SIG-M5 treated with dmso at 0.1 percent for 504 hours (cell line): ENCODE data around the gene ACTN2.
A peak's percentile ranks its signal among the peaks of the same experiment; 100 is the strongest.

Experiments
- DNase-seq: peaks from one replicate; lab custom pipeline; 2025; ENCODE audit not compliant: unreplicated experiment; lab: John Stamatoyannopoulos, UW

Gene ACTN2

DNA sequence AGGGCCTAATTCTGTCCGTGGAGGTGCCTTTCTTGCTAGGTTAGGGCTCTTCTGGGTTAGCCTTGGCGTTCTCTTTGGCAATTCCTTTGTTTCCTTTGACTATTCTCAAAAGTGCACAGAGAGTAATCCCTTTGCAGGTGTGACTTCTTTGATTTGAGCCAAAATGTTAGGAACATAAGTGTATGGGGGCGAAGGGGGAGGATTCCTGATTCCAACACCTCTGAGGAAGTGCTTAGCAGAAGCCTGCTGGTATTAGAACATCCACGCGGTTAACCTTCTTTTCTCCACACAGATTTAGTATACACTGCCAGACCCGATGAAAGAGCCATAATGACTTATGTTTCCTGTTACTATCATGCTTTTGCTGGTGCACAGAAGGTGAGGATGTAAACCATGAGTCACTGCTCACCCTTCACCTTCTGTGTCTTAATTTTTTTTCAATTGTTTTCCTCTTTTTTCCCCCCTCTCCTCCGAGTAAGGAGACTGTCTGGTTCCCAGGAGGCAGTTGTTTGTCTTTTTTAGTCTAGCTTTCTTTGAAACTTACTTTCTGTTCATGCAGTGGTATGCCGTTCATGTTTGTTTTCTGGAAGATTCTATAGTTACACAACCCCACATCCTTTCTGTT is 48.0 kb downstream of the ACTN2 start:
- no peak for DNase-seq

DNA sequence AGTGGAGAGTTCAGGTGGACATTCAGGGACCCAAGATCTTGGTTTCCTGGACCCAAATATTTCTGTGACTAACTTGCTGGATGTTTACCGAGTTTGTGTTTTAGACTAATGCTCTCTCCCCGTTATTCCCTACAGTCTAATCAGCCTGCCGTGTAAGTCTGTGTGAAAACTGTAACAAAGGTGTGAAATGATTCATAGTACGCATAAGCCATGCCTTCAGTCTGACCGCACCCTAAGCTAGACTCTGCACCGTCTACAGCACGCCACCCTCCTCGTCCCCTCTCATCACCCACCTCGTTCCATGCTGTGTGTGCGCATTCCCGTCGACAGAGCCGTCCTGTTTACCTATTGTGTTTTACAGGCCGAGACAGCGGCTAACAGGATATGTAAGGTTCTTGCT is 50.5 kb downstream of the ACTN2 start:
- no peak for DNase-seq

DNA sequence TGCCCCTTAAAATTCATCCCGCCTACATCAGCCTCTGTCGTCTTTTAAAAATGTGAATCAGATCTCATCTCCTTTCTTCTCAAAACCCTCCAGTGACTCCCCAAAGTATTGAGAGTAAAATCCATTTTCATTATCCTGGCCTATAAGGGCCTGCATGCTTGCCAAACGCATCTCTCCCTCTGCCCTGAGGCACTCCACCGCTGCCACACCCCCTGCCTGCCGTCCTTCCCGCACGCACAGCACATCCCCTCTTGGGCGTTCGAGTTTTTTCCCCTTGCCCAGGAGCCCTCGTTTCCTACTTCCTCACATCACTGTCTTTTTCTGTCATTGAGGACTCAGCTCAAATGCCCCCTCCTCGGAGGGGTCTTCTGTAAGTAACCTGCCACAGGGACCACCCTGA is 55.5 kb downstream of the ACTN2 start:
- no peak for DNase-seq

DNA sequence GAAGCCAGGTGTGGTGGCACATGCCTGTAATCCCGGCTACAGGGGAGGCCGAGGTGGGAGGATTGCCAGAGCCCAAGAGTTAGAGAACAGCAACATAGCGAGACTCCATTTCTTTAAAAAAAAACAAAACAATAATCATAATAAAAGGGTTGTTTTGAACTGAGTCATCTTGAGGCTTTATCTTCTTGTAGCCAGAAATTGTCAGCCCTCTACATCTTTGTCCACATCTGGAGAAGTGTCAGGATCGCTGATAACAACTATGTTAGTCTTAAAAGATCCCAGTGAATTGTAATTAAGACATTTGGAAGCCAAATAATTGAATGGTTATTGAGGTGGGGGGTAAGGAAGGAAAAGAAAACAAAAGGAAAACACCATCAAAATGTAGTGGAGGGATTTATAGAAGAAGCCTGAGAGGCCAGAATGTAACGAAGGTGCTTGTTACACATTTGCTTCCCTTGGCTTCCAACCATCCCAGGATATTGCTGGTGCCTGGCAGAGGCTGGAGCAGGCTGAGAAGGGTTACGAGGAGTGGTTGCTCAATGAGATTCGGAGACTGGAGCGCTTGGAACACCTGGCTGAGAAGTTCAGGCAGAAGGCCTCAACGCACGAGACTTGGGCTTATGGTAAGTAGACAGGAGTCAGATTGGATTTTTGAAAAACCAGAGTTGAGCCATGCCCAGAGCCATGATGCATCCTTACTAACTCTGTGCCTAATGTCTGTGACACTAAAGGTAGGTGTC is 56.3 kb downstream of the ACTN2 start:
- DNase-seq, result no peak

GRCh38 chr1:236744533-236744932 is 58.2 kb downstream of the ACTN2 start:
- no peak for DNase-seq

DNA sequence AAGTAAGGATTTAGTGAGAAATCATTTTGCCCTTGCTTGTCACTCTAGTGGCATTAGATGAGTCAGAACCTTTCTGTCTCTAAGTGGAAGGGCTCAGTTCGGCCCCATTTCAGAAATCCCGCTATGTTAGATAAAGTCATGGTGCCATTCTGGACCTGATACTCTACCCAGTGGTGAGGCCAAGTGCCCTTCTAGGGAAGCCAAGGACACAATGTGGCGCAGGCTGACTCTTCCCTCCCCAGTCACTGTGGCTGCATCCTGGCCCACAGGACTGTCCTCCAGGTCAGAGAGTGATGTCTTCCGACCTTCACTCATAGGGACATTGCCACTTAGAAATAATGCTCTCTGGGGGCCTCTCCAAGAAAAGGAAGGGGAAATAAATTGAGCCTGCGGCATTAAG is 60.5 kb downstream of the ACTN2 start:
- no peak for DNase-seq

DNA sequence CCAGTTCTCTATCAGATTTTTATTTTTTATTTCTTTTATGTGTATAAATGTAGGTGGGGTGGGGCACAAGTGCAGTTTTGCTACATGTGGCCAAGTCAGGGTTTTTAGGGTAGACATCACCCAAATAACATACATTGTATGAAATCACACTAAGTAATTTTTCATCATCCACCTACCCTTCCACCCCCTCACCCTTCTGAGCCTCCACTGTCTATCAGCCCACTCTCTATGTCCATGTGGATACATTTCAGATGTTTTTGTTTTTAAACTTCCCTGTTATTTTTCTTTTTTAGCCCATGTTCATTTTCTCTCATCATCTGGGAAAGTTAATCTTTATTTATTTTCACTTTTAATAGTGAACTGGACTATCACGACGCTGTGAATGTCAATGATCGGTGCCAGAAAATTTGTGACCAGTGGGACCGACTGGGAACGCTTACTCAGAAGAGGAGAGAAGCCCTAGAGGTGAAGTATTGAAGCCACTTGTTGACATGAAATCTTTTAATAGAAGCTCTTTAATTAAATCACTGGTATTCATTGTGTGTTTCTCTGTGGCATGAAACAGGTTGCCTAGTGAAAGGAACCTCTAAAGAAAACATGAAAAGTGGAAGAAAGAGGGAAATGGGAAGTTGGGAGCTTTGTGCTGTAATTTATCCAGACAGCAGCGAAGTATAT is 61.1 kb downstream of the ACTN2 start:
- no peak for DNase-seq

DNA sequence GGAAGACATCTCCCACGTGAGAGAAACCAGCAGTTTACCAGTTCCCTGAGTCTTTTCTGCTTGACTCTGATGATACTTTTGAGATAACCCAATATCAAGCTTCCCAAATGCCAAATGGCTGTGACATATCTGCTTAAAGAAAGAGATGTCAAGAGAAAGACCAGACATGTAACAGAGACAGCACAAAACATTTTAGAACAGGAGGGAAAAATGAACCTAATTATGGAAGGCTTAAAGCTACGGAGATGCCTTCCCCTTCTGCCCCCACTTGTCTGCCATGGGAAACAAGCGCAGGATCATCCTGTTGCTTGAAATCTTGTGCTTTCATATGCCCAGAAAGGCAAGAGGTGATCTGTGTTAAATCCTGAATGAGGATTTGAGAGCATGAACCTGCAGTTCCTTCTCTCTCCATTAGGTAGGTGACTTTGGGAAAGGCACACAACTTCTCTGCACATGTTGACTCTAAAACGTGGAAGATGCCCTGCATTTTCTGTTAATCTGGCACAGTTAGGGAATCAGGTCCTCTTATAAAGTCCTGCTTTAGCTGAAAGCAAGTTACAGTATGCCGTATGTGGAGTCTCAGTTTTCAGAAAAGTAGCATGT is 62.1 kb downstream of the ACTN2 start:
- DNase-seq, result no peak

- DNase-seq, result no peak
These were observed 64.6 kb downstream of the ACTN2 start for GRCh38 chr1:236750928-236751327.

- DNase-seq, result no peak
These were observed 65.1 kb downstream of the ACTN2 start for GRCh38 chr1:236751385-236751784.

GRCh38 chr1:236751935-236752334 is 65.6 kb downstream of the ACTN2 start:
- DNase-seq, result no peak

DNA sequence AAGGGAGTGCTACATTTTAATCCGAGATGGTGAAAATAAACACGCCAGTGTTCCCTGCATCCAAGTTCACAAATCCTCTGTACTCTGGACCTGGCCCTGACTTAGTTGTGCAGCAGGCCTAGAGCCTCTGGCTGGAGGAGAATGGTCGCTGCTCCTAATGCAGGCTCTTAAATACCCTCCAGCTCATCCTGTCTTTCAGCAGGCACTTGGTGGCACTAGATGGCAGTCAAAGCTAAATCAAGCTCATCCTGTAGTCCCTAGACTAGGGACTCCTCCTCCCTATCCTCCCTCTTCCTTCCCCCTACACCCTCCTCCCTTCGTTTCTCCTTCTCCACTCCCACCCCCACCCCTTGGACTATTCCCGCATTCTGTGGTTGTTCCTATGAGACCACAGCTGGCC is 67.2 kb downstream of the ACTN2 start:
- DNase-seq, result peak; percentile 54

- DNase-seq, result no peak
These were observed 67.7 kb downstream of the ACTN2 start for GRCh38 chr1:236753964-236754363.

DNA sequence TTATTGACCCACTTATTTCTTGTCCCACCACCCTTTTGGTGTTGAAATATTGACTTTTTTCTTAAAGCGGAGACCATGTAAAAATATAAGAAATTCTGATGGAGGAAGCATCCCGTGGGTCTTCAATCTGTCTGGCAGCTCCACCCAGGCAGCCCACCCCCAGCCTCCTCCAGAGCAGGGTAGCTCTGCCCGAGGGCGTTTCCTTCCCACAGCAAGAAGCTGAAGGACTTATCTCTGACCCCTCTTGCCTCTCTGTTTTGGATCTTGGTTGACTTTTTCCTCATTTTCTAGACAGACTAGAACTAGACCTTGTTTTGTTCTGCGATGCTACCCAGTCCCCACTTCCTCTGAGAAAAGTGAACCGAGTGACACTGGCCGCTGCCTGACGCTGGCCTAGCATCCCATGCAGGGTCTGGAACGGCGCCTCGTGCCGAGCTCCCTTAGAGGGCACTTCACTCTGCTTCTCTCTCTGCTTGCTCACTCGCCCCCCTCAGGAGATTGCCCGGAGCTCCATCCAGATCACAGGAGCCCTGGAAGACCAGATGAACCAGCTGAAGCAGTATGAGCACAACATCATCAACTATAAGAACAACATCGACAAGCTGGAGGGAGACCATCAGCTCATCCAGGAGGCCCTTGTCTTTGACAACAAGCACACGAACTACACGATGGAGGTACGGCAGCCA is 68.4 kb downstream of the ACTN2 start:
- DNase-seq, result no peak

DNA sequence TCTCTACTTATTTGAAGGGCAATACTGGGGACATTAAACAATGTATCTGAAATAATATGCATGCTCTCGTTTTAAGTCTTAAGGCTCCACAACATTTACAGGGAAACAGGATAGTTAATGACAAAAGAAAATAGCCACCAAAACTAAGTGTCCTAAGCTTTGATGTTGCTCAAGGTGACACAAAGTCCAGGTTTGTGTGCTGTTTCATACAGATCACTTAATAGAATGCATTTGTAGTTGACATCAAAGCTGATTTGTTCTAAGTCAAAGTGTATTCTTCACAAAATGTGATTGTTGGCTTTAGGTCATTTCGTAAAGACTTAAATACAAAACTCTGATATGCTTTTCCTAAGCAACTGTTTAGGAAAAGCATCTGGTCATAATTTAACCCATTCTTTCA is 71.3 kb downstream of the ACTN2 start:
- DNase-seq, result no peak

GRCh38 chr1:236759252-236759859 is 73.1 kb downstream of the ACTN2 start:
- peak; percentile 65 for DNase-seq

GRCh38 chr1:236760480-236760879 is 74.2 kb downstream of the ACTN2 start:
- DNase-seq, result no peak

- DNase-seq, result no peak
These were observed 74.7 kb downstream of the ACTN2 start for GRCh38 chr1:236760986-236761385.

GRCh38 chr1:236761397-236762132 is 75.3 kb downstream of the ACTN2 start:
- DNase-seq, result no peak

DNA sequence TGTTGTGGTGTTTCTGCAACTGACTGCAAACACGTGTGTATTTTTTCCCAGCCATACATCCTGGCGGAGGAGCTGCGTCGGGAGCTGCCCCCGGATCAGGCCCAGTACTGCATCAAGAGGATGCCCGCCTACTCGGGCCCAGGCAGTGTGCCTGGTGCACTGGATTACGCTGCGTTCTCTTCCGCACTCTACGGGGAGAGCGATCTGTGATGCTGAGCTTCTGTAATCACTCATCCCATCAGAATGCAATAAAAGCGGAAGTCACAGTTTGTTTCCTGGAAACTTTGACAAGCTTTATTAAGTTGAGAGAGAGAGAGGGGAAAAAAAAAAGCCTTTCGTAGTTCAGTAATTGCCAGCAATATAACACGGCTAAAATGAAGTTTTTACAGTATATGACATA is 76.1 kb downstream of the ACTN2 start:
- DNase-seq, result no peak
